Measurements from ENCODE around the gene OCLN. TPM values are rescaled to one million over a fixed set of nuclear protein-coding genes. Genes with fewer than 3 reads are reported as not detected.

OCLN gene
- total RNA-seq, 6 experiments from 2014 or later: 0.38 to 1.3 (median 0.66) TPM

GRCh38 chr5:69485471-69485870 lies 7.1 kb upstream of the OCLN start:
- no peak for TF ChIP-seq CTCF (IDR thresholded peaks at IDR 0.05)
- H3K36me3 Mint-ChIP-seq (ENCODE audit: low read depth): no peaks in the 10 kb centered on the region
- no peak overlapping the region for H3K27ac Mint-ChIP-seq
- no peaks in the 10 kb centered on the region for H3K9me3 Mint-ChIP-seq
- peaks cover 7% of the 10 kb centered on the region for H3K4me1 Mint-ChIP-seq (ENCODE audit: low read depth)
- no peak overlapping the region for H3K4me3 Mint-ChIP-seq
- peaks cover 19% of the 10 kb centered on the region for H3K27me3 Mint-ChIP-seq (ENCODE audit: insufficient read depth)
- DNase-seq: no peak

GRCh38 chr5:69489246-69489645 lies 3.3 kb upstream of the OCLN start:
- no peaks in the 10 kb centered on the region for H3K9me3 Mint-ChIP-seq
- H3K27ac Mint-ChIP-seq: no peak overlapping the region
- TF ChIP-seq CTCF (IDR thresholded peaks at IDR 0.05): no peak
- H3K36me3 Mint-ChIP-seq (ENCODE audit: low read depth): no peaks in the 10 kb centered on the region
- peaks cover 7% of the 10 kb centered on the region for H3K4me1 Mint-ChIP-seq (ENCODE audit: low read depth)
- H3K27me3 Mint-ChIP-seq (ENCODE audit: insufficient read depth): peaks cover 29% of the 10 kb centered on the region
- no peak for DNase-seq
- no peak overlapping the region for H3K4me3 Mint-ChIP-seq

- H3K27ac Mint-ChIP-seq: no peak overlapping the region
- no peaks in the 10 kb centered on the region for H3K9me3 Mint-ChIP-seq
- peaks cover 32% of the 10 kb centered on the region for H3K27me3 Mint-ChIP-seq (ENCODE audit: insufficient read depth)
- H3K36me3 Mint-ChIP-seq (ENCODE audit: low read depth): no peaks in the 10 kb centered on the region
- H3K4me3 Mint-ChIP-seq: no peak overlapping the region
- DNase-seq: no peak
- no peaks in the 10 kb centered on the region for H3K4me1 Mint-ChIP-seq (ENCODE audit: low read depth)
- no peak for TF ChIP-seq CTCF (IDR thresholded peaks at IDR 0.05)
Observed at GRCh38 chr5:69491027-69491426, 1.6 kb upstream of the OCLN start.

GRCh38 chr5:69491838-69492390 lies 676 bp upstream of the OCLN start:
- Mint-ChIP-seq H3K4me1 (ENCODE audit: low read depth) (peaks cover 4% of the 10 kb centered on the region; the same call in 1 of the 2 replicates), H3K27ac (no peak overlapping the region), H3K27me3 (ENCODE audit: insufficient read depth) (peaks cover 27% of the 10 kb centered on the region), H3K4me3 (peak overlapping the region; percentile 66), H3K9me3 (no peaks in the 10 kb centered on the region), H3K36me3 (ENCODE audit: low read depth) (no peaks in the 10 kb centered on the region)
- no peak for DNase-seq
- TF ChIP-seq CTCF (IDR thresholded peaks at IDR 0.05): no peak

- DNase-seq: no peak
- Mint-ChIP-seq H3K9me3 (no peaks in the 10 kb centered on the region), H3K4me1 (ENCODE audit: low read depth) (peaks cover 7% of the 10 kb centered on the region; the same call in 1 of the 2 replicates), H3K27me3 (ENCODE audit: insufficient read depth) (peaks cover 27% of the 10 kb centered on the region), H3K27ac (no peak overlapping the region), H3K4me3 (peak overlapping the region; percentile 86), H3K36me3 (ENCODE audit: low read depth) (no peaks in the 10 kb centered on the region)
- no peak for TF ChIP-seq CTCF (IDR thresholded peaks at IDR 0.05)
Observed at GRCh38 chr5:69492923-69493395, 369 bp downstream of the OCLN start.
